Measurements from ENCODE around the gene CCL14. TPM values are rescaled to one million over a fixed set of nuclear protein-coding genes. Genes with fewer than 3 reads are reported as not detected.

The CCL14 gene
- total and polyA plus RNA-seq, 2 of the 13 experiments (the other 11 are each of a cell fraction or from before 2014, with no cell fraction given): 1.1 to 1.7 TPM

DNA sequence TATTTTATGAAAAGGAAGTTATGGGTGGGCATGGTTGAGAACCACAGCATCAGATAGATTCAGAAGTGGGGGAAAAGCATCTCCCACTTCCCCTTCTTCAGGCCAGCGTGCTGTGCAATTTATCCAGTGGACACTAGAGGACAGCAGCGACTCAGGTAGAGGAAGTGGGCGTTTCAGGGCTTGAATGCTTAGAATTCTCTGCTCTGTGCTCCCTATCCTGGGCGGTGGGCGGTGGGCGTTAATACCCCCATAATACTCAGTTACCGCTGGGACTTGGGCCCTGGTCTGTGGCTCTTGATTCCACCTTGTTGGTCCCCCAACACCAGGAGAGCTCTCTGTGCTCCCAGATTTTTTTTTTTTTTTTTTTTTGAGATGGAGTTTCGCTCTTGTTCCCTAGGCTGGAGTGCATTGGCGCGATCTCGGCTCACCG is 39.4 kb downstream of the CCL14 start (continued):
- no peak for TF ChIP-seq SKIL (CRISPR knock-in tag; IDR thresholded peaks at IDR 0.05; ENCODE audit: borderline replicate concordance)
- TF ChIP-seq CBX5 (CRISPR knock-in tag; IDR thresholded peaks at IDR 0.05; ENCODE audit: borderline replicate concordance): no peak
- peak; percentile 87 for TF ChIP-seq SMC3 (IDR thresholded peaks at IDR 0.05; ENCODE audit: low read length)
- no peak for TF ChIP-seq ZNF260 (CRISPR knock-in tag; IDR thresholded peaks at IDR 0.05; ENCODE audit: borderline replicate concordance, low read depth)
- 0 out of 4 replicates have a peak, but pooled peaks of 1 of the 2 experiments have one; percentile 21 for TF ChIP-seq HMGXB4 (CRISPR knock-in tag; IDR thresholded peaks at IDR 0.05; ENCODE audit: borderline replicate concordance in 1 of 2, low read depth in 1 of 2)

DNA sequence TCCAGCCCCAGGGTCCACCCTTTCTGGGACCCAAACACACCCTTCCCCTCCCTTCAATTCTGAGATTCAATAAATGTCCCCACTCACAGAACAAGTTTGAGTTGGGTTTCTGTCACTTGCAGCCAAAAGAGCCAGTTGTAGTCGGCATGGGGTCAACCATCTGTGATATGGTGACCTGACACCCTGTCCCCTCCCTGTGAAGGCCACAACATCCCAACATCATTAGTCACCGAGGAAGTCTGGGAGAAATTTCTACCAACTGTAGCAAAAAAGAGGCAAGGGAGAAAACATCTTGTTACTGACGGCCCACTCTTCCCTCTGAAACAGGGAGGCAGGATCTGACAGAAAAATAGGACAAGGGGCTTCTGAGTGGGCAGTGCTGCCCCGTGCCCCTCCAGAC is 42.4 kb downstream of the CCL14 start:
- FAIRE-seq (no peak), DNase-seq (ENCODE audit: low spot score) (no peak), ATAC-seq (no peak)
- Histone ChIP-seq H4K20me1 (ENCODE audit: insufficient read depth, low read length) (no peaks in the 10 kb centered on the region), H2AFZ (ENCODE audit: low read length) (no peak overlapping the region), H3K79me2 (ENCODE audit: insufficient read depth, low read length) (no peaks in the 10 kb centered on the region), H3K9ac (ENCODE audit: insufficient read depth, low read depth, low read length) (no peak overlapping the region), H3K4me1 (ENCODE audit: insufficient read depth, low read length) (0 out of 2 replicates have a peak, but pooled peaks cover 5% of the 10 kb centered on the region), H3K4me3 (replicated peaks in 1 of 3; ENCODE audit: insufficient read depth in 1 of 3, low read depth in 2 of 3, low read length in 3 of 3) (no peak overlapping the region), H3K27me3 (ENCODE audit: control insufficient read depth in 1 of 2, insufficient read depth in 2 of 2, low read length in 2 of 2) (peaks cover 0 to 6% of the 10 kb centered on the region in 2 experiments; a peak in 1 of 5 replicates), H3K27ac (ENCODE audit: extremely low read length, insufficient read depth, low read length) (no peak overlapping the region), H3K4me2 (ENCODE audit: low read depth, low read length) (no peak overlapping the region), H3K36me3 (replicated peaks in 1 of 2; ENCODE audit: control insufficient read depth in 1 of 2, insufficient read depth in 2 of 2, low read length in 2 of 2) (no peaks in the 10 kb centered on the region), H3K9me3 (ENCODE audit: low read length) (no peaks in the 10 kb centered on the region)
- CTCF ChIA-PET (ENCODE audit: low intra/inter-chr PET ratio, low total read pairs): no interaction called here
- 32% methylated on average over 4 of the region's 4 CpGs for WGBS (ENCODE audit: low lambda C conversion rate)
- in situ Hi-C loops (cut with HindIII; ENCODE audit: extremely low pct_ligation_motif_present, low pct_unique_long_range_greater_than_20kb) (no loop called here), intact Hi-C loops (cut with micrococcal nuclease; ENCODE audit: unreplicated experiment) (no loop called here)
- POLR2A ChIA-PET: no interaction called here
- BruUV-seq (replicated peaks): no TSS peak
- TF ChIP-seq ZBTB21 (CRISPR knock-in tag; IDR thresholded peaks at IDR 0.05): no peak
- no peak for TF ChIP-seq BCLAF1 (IDR thresholded peaks at IDR 0.05)
- TF ChIP-seq, protein P1, sequence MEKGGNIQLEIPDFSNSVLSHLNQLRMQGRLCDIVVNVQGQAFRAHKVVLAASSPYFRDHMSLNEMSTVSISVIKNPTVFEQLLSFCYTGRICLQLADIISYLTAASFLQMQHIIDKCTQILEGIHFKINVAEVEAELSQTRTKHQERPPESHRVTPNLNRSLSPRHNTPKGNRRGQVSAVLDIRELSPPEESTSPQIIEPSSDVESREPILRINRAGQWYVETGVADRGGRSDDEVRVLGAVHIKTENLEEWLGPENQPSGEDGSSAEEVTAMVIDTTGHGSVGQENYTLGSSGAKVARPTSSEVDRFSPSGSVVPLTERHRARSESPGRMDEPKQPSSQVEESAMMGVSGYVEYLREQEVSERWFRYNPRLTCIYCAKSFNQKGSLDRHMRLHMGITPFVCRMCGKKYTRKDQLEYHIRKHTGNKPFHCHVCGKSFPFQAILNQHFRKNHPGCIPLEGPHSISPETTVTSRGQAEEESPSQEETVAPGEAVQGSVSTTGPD (CRISPR knock-in tag; IDR thresholded peaks at IDR 0.05): no peak
- TF ChIP-seq ZNF468 (CRISPR knock-in tag; IDR thresholded peaks at IDR 0.05): no peak
- no peak for TF ChIP-seq IRX3 (CRISPR knock-in tag; IDR thresholded peaks at IDR 0.05; ENCODE audit: borderline replicate concordance, low read depth)
- TF ChIP-seq, protein P2, sequence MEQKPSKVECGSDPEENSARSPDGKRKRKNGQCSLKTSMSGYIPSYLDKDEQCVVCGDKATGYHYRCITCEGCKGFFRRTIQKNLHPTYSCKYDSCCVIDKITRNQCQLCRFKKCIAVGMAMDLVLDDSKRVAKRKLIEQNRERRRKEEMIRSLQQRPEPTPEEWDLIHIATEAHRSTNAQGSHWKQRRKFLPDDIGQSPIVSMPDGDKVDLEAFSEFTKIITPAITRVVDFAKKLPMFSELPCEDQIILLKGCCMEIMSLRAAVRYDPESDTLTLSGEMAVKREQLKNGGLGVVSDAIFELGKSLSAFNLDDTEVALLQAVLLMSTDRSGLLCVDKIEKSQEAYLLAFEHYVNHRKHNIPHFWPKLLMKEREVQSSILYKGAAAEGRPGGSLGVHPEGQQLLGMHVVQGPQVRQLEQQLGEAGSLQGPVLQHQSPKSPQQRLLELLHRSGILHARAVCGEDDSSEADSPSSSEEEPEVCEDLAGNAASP (CRISPR knock-in tag; IDR thresholded peaks at IDR 0.05; ENCODE audit: borderline replicate concordance): no peak
- TF ChIP-seq ZNF569 (CRISPR knock-in tag; IDR thresholded peaks at IDR 0.05; ENCODE audit: borderline replicate concordance): no peak
- no peak for TF ChIP-seq HMG20A (CRISPR knock-in tag; IDR thresholded peaks at IDR 0.05; ENCODE audit: borderline replicate concordance)
